GM19438 (cell line): ENCODE data around the gene ECD.
A peak's percentile ranks its signal among the peaks of the same experiment; 100 is the strongest.

ENCODE experiments used
- ATAC-seq: cut with Tn5 transposase; IDR thresholded peaks from one replicate; pipeline ENCODE4 v1.9.1; 2021; ENCODE audit warnings: low read depth; ENCODE audit not compliant: unreplicated experiment

The ECD gene

DNA sequence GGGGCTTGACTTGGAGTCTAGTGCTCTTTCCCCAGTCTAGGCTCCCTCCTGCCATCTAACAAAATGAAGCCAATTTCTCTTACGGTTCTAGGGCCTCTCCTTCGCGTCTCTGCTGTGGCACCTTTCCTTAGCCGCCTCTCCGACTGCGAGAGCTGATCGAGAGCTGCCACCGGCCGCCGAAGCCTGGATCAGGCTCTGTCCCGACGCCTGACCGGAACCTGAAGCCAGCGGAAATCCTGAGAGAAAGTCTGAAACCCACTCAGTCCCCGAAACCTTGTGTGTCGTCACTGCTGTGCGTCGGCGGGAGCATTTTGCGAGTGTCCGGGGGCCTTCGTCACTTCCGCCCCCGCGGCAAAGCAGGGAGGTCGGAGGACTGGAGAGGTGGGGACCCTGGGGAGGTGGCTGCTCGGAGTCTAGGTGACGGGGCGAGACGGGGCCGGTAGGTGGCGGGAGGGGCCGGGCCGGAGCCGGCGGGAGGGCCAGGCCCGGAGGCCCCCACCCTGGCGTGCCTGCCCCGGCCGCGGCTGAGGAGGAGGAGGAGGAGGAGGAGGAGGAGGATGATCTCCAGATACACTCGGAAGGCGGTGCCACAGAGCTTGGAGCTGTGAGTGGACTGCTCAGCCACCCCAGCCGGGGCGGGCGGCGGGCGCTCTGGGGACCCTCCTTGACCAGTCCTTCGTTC, at the start of gene ECD, which contains the start of gene FAM149B1:
TSS of gene ECD (minus strand) at position 226 of the 682 bp plus-strand sequence. CDS start 4,071 bp downstream, outside the sequence.
TSS of gene FAM149B1 (plus strand) at position 337 of the 682 bp plus-strand sequence. CDS start at position 558, 221 bp downstream.
- peak; percentile 86 for ATAC-seq

DNA sequence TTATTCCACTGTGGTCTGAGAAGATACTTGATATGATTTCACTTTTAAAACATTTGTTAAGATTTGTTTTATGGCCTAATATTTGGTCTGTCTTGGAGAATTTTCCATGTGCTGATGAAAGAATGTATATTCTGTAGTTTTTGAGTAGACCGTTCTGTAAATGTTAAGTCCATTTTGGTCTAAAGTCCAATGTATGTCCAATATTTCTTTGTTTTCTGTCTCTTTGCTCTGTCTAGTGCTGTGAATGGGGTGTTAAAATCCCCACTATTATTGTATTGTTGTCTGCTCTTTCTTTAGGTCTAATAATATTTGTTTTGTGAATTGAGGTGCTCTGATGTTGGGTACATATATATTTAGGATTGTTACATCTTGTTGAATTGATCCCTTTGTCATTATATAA, 47.9 kb upstream of the ECD start:
- no peak for ATAC-seq

DNA sequence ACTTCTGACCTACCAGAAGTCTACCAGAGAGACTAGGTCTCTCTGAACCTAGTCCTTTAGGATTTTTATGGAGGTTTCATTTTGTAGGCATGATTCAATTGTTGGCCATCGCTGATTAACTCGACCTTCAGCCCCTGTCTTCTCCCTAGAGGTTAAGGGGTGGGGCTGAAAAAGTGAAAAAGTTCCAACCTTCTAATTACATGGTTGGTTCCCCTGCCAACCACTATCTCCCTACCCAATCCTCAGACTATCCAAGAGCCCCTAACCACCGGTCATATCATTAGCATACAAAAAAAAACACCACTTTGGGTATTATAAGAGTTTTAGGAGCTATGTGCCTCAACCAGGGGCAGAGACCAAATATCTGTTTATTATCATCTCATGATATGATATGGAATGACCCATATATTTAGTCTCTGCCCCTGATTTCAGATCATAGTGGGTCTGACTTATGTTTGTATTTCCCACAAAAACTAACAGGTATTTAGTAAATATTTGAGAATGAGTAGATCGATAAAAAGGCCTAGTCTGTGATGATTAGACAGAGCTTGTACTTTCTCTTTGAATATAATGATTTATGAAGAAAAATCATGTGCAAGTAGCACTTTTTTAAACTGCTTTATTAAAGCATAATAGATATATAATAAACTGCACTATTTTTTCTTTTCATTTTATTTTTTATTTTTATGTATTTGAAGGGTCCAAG, 43.5 kb upstream of the ECD start:
- ATAC-seq, result no peak

DNA sequence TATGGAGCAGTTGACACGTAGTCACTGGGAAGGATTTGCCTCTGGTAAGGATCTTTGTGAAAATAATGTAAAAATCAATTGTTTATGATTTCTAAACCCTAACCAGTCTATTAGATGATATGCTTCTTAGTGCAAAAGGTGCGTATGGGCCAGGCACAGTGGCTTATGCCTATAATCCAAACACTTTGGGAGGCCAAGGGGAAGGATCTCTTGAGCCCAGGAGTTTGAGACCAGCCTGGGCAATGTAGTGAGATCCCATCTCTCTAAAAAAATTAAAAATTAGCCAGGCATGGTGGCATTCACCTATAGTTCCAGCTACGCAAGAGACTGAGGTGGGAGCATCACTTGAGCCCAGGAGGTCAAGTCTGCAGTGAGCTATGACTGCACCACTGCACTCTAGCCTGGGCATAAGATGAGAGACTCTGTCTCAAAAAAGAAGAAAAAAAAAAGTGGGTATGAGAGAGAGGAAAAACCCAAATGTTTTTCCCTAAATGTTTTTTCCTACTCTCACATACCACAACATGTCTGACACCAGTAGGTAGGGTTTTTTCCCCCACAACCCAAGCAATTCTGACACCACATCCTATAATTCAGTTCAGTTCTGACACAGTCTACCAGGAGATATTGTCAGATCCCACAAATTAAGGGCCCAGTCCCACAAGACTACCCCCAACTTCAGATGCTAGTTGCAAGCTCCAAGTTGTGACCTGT, 42.7 kb upstream of the ECD start:
- no peak for ATAC-seq

DNA sequence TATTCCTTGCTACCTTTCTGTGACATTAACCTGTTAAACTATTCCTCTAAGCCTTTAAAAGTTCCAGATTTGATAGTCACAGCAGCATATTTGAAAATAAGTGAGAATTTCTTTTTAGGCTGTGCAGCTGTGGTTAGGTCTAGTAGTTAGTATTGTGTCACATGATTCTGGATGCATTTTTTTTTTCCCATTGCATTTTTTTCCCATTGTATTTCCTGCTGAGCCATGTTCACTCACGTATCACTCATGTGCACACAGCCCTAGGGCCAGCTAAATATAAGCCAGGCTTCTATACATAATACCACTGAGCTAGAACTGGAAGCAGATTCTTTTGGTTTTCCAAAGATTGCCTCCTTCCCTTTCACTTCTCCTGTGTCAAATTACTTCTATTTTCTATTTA, 41.9 kb upstream of the ECD start:
- no peak for ATAC-seq

DNA sequence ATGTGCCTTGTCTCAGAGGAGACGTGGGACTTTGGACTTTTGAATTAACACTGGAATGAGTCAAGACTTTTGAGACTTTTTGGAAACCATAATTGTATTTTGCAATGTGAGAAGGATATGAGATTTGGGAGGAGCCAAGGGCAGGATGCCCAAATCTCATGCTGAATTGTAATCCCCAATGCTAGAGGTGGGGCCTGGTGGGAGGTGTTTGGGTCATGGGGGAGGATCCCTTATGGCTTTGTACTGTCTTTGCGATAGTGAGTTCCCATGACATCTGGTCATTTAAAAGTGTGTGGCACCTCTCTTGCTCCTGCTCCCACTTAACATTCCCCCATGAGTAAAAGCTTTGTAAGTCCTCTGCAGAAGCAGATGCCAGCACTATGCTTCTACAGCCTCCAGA, 40.1 kb upstream of the ECD start:
- no peak for ATAC-seq

DNA sequence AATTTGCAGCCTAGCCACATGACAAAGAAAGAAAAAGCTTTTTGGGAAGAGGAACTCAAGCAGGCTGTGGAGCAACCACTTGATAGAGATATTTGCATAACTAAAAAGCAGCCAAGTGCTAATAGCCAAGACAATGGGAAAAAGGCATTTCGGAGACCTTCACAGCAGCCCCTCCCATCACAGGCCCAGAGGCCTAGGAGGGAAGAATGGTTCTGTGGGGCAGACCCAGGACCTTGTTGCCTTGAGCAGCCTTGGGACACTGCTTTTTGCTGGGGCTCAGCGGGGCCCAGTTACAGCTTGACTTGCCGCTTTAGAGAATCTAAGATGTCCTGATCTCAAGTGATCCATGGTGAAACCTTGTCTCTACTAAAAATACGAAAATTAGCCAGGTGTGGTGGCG, 38.6 kb upstream of the ECD start:
- ATAC-seq, result no peak

DNA sequence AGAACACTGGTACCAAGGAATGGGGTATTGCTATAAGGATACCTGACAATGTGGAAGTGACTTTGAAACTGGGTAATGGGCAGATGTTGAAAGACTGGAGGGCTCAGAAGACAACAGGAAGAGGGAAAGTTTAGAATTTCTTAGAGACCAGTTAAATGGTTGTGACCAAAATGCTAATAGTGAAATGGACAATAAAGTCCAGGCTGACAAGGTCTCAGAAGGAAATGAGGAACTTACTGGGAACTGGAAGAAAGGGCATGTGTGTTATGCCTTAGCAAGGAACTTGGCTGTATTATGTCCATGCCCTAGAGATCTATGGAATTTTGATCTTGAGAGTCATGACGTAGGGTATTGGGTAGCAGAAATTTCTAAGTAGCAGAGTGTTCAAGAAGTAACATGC, 38.1 kb upstream of the ECD start:
- no peak for ATAC-seq

DNA sequence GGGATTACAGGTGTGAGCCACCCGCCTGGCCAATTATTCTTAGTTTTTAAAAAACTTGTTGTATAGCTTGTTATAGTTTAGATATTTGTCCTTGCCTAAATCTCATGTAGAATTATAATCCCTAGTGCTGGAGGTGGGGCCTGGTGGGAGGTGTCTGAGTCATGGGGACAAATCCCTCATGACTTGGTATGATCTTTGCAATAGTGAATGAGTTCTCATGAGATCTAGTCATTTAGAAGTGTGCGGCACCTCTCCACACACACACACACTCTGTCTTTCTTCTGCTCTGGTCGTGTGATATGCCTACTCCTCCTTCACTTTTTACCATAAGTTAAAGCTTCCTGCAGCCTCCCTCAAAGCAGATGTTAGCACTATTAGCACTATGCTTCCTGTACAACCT, 37.3 kb upstream of the ECD start:
- ATAC-seq, result no peak

DNA sequence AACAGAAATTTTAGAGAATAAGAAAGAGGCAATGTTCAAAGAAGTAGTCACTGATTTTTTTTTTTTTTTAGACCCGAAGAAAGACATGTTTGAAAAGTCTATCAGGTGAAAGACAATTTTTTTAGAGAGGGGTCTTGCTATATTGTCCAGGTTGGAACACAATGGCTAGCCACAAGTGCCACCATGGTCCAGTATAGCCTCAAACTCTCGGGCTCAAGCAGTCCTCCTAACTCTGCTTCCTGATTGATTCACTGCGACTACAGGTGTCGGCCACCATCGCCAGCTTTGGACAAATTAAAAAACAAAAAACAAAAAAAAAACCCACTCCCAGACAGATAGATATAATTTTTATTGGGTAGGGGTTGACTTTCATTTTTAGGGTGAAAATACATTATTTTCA, 22.4 kb upstream of the ECD start:
- ATAC-seq, result no peak

DNA sequence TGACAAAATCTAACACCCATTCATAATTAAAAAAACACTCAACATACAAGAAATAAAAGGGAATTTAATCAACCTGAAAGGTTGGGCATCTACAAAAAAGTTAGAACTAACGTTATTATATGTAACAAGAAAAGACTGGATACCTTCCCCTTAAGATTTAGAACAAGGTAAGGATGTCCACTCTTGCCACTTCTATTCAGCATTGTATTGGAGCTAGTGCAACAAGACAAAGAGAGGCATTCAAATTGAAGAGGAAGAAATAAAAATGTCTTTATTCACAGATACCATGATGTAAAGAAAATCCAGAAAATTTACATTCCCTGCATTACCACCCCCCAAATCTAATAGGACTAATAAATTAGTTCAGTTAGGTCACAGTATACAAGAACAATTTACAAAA, 18.5 kb upstream of the ECD start:
- ATAC-seq, result no peak

DNA sequence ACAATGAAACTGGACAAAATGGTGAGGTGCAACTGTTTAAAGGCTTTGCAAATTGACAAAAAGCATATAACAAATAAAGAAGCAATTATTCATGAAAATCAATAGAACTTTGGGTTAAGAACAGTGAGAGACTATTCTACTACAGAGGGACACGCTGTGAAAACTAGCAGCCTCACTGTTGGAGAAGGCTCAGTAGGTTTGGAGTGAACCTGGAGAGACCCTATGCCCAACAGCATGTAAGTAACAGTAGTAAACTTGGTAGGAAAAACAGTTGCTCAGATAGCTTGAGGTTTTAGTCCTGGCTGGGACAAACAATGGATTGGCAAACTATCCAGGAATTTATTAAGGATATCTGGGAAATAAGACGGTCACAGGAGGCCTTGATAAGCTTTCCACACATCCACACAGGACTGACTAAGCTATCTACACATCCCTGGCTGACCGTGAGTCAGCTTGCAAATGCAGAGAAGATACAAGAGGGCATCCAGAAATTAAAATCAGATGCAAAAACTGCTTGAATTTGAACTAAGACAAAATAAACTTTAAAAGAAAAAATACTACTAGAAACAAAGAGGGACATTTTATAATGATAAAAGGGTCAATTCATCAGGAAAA, 16.0 kb upstream of the ECD start:
- ATAC-seq, result no peak

DNA sequence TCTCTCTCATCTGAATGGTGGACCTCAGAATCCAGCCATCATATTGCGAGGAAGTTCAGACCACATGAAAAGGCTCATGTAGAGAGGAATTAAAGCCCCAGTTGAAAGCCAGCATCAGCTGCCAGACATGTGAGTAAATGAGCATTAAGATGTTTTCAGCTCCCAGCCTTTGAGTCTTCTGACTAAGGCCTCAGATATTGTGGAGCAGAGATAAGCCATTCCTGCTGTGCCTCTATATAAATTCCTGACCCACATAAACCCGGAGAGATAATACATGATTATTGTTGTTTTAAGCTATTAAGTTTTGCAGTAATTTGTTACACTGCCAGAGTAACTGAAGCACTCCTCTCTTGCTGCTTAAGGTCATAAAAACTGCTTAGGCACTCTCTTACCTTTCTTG, 14.8 kb upstream of the ECD start:
- ATAC-seq, result no peak

DNA sequence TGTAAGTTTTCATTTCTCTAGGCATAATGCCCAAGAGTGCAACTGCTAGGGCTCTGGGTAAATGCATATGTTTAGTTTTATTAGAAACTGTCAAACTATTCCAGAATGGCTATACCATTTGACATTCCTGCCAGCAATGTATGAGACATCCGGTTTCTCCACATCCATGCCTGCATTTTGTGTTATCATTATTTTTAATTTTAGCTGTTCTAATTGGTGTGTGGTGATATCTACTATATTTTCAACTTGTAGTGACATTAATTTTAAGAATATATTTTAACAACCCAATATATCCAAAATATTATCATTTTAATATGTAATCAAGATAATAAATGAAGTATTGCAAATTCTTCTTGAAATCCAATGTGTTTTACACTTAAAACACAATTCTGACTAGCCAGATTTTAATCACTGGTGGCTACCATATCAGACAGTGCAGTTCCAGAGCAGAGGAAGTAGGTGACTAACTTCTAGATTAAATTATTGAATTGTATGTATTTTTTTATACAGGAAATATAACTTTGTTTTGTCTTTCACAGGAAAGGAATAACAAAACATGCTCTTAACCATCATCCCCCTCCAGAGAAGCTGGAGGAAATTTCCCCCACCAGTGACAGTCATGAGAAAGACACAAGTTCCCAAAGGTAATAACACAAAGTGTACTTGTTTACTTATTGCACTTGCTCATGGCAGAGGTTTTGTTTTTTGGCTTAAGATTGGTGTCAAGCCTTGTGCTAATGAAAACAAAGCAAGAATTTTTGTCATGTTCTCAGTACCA, 6.5 kb upstream of the ECD start:
- no peak for ATAC-seq

DNA sequence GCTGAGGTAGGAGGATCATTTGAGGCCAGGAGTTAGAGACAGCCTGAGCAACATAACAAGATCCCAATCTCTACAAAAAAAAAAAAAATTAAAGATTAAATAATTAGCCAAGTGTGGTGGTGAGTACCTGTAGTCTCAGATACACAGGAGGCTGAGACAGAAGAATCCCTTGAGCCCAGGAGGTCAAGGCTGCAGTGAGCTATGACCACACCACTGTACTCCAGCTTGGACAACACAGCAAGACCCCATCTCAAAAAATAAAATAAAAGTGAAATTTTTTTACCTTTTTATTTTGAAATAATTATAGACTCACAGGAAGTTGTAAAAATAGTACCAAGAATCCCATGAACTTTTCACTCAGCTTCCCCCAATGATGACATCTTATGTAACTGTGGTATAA, 5.1 kb upstream of the ECD start:
- ATAC-seq, result no peak

DNA sequence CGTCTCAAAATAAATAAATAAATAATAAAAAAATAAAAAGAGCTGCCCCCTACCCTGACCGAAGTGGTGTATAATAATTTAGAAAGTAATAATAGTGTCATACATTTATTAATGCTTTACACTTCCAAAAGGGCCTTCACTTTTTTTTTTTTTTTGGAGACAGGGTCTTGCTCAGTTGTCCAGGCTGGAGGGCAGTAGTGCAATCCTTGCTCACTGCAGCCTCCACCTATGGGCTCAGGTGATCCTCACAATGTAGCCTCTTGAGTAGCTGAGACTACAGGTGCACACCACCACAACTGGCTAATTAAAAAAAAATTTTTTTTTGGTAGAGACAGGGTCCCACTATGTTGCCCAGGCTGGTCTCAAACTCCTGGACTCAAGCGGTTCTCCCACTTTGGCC, 1.5 kb upstream of the ECD start:
- no peak for ATAC-seq

DNA sequence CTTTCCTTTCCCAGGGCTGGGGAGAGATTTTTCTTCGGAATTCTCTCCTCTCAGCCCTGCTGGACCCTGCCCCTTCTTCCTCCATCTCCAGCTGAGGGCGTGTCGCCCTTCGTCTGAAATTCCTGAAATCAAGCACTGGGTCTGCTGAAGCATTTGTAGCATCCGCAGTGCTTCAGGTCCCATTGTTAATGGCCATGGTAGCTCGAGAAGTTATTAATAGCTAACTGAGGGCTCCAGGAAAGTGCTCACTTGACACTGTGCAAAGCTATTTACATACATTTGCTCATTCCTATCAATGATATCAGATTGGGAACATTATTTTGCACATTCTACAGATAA, 626 bp upstream of the ECD start:
- ATAC-seq, result peak; percentile 22

DNA sequence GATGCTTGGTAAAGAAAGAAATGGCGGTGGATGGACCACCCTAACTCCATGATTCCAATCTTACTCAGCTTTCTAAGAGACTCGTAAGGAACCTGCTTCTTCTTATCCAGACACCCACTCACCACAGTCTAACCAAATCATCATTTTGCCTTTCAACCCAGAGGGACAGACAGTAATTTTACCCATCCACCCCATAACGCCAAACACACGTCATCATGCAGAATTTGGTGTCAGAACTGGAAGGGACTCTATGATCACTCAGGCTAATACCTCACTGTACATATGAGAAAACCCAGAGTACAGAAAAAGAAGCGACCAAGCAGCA, 388 bp downstream of the ECD start:
- ATAC-seq, result no peak

DNA sequence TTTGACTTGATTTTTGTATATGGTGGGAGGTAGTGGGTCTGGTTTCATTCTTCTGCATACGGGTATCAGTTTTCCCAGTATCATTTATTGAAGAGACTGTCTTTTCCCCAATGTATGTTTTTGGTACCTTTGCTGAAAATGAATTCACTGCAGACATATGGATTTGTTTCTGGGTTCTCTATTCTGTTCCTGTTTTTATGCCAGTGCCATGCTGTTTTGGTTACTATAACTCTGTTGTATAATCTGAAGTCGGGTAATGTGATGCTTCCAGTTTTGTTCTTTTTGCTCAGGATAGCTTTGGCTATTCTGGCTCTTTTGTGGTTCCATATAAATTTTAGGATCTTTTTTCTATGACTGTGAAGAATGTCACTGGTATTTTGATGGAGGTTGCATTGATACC, 836 bp downstream of the ECD start:
- ATAC-seq, result no peak

DNA sequence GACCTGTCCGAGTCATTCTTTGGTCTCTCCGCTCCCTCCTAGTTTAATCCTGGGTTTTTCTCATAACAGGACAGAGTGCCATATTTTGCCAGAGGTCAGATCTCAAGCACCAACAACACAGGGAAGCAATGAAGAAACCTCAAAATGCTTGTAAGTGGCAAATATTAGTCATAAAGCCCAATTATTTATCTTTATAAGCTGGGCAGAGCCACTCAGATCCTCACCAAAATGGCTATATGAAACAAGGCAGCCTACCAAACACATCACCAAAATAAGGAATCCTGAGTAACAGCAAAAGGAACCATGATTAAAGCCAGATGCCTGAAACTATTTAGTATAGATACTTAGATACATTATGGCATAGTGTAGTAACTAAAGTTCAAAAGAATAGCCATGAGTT, 4.7 kb downstream of the ECD start:
- no peak for ATAC-seq

DNA sequence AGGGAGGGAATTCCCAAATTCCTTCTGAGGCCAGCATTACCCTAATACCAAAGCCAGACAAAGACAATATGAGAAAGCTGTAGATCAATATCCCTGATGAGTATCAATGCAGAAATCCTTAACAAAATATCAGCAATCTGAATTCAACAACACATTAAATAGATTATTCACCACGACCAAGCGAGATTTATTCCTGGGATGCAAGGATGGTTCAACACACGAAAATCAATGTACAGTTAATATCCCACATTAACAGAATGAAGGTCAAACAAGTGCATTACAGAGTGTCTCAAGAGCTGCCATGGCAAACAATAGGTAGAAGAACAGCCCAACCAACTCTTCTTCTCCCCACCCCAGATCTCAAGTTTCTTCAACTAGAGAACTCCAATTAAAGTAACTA, 6.1 kb downstream of the ECD start:
- ATAC-seq, result no peak
